Tibial artery (tissue), 4 donors: ENCODE data around the gene FBN1.

ENCODE experiments used
- DNase-seq, 2 donors: peaks; one replicate each; pipeline ENCODE4 v3.0.0-alpha.2; 2019
- H3K27ac ChIP-seq, 2 donors: fragments of 200-600 bp; sonication (generic) in 1 of 2; 1 replicate in 1 of 2; 2 replicates in 1 of 2; pipeline ENCODE4 v1.5.1; 2018 to 2019; ENCODE audit warnings: mild to moderate bottlenecking in 1 of 2
- H3K27me3 ChIP-seq, 2 donors: fragments of 200-600 bp; sonication (generic) in 1 of 2; one replicate each; pipeline versions ENCODE4 v1.5.1 to v1.6.0; 2016 to 2019
- H3K36me3 ChIP-seq, 3 donors: fragments of 200-600 bp; sonication (generic) in 2 of 3; one replicate each; pipeline ENCODE4 v1.5.1; 2016 to 2019; ENCODE audit warnings: mild to moderate bottlenecking in 2 of 3
- H3K4me1 ChIP-seq, 4 donors: fragments of 200-600 bp; sonication (generic) in 2 of 4; 1 replicate in 3 of 4; 2 replicates in 1 of 4; pipeline ENCODE4 v1.5.1; 2016 to 2019
- H3K4me3 ChIP-seq, 2 donors: fragments of 200-600 bp; sonication (generic) in 1 of 2; 1 replicate in 1 of 2; 2 replicates in 1 of 2; pipeline ENCODE4 v1.5.1; 2018 to 2019; ENCODE audit warnings: mild to moderate bottlenecking in 2 of 2
- H3K9me3 ChIP-seq, 3 donors: fragments of 200-600 bp; sonication (generic) in 1 of 3; one replicate each; pipeline ENCODE4 v1.5.1; 2016 to 2019
- intact Hi-C: fragments of 100-400 bp; cut with DNase I; formaldehyde crosslinking; loops from one replicate; pipeline ENCODE4 v1.15.0; 2023; ENCODE audit warnings: low total_unique reads
- TF ChIP-seq, protein P1 (sequence below), 2 experiments: fragments of 200-600 bp in 1 of 2; fragments of 450-650 bp in 1 of 2; IDR thresholded peaks; one replicate each; pipeline ENCODE4 v1.5.1; 2017 to 2019; ENCODE audit warnings: antibody characterized with exemption in 2 of 2, mild to moderate bottlenecking in 1 of 2, moderate library complexity in 1 of 2

FBN1 gene

DNA sequence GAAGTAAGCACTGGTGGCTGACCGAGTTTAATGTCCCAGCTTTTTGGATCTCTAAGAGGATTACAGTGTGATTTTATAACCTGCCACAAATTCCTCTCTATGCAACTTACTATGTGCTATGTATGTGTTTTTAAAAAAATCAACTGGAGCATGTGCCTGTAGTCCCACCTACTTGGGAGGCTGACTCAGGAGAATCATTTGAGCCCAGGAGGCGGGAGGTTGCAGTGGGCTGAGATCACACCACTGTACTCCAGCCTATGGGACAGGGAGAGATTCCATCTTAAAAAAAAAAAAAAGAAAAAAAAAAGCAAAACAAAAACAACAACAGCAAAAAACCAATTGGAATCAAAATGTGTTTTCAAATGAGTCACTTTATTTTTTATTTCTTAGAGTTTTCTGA lies 284.7 kb downstream of the FBN1 start:
- Histone ChIP-seq H3K4me1 (peaks cover 0 to 15% (median 10%) of the 10 kb centered on the region in 4 donors), H3K27me3 (no peaks in the 10 kb centered on the region), H3K27ac (no peak overlapping the region), H3K36me3 (no peaks in the 10 kb centered on the region), H3K4me3 (no peak overlapping the region), H3K9me3 (no peaks in the 10 kb centered on the region)
- TF ChIP-seq, protein P1, sequence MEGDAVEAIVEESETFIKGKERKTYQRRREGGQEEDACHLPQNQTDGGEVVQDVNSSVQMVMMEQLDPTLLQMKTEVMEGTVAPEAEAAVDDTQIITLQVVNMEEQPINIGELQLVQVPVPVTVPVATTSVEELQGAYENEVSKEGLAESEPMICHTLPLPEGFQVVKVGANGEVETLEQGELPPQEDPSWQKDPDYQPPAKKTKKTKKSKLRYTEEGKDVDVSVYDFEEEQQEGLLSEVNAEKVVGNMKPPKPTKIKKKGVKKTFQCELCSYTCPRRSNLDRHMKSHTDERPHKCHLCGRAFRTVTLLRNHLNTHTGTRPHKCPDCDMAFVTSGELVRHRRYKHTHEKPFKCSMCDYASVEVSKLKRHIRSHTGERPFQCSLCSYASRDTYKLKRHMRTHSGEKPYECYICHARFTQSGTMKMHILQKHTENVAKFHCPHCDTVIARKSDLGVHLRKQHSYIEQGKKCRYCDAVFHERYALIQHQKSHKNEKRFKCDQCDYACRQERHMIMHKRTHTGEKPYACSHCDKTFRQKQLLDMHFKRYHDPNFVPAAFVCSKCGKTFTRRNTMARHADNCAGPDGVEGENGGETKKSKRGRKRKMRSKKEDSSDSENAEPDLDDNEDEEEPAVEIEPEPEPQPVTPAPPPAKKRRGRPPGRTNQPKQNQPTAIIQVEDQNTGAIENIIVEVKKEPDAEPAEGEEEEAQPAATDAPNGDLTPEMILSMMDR (IDR thresholded peaks at IDR 0.05), result no peak
- intact Hi-C loops, result no loop called here
- DNase-seq, result no peak
